ENCODE results near the gene RPL7L1.
"Not testable (repeated sequence)": the region's sequence is repeated elsewhere in the genome, so short reads cannot be mapped to it uniquely, and the experiment has no call there.

Gene RPL7L1

GRCh38 chr6:42873313-42873712 is 6.1 kb upstream of the RPL7L1 start:
- no peaks in the 10 kb centered on the region for H3K9me3 Mint-ChIP-seq
- H3K27me3 Mint-ChIP-seq = no peaks in the 10 kb centered on the region
- no peak overlapping the region for H3K27ac Mint-ChIP-seq
- peaks cover 6% of the 10 kb centered on the region for H3K36me3 Mint-ChIP-seq (ENCODE audit: low read depth)
- no peaks in the 10 kb centered on the region for H3K4me1 Mint-ChIP-seq (ENCODE audit: low read depth)
- intact Hi-C loops (cut with micrococcal nuclease) = loop anchor here (10.0 kb wide), 1 partner anchor 89 kb away; the partner anchor contains the start of gene BICRAL
- no peak overlapping the region for H3K4me3 Mint-ChIP-seq

DNA sequence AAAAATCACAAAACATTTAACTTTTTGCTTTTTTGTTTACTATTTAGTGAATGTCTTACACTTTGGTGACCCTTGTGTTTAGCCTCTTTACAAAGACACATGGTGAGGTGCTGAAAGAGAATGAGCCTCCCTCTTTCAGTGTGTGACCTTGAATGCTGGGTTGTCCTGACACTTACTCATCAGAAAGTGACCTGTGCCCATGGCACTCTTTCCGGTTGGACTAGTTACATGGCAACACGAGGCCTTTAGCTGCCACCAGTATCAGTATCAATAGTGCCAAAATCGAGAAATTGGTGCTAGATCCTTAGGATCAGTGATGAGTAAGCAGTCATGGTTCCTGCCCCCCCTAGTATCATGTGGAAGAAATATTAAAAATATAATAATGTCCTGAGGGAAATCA is 1.7 kb upstream of the RPL7L1 start:
- Mint-ChIP-seq H3K27me3 (no peaks in the 10 kb centered on the region), H3K4me3 (no peak overlapping the region), H3K9me3 (no peaks in the 10 kb centered on the region), H3K27ac (no peak overlapping the region), H3K4me1 (ENCODE audit: low read depth) (peaks cover 6% of the 10 kb centered on the region), H3K36me3 (ENCODE audit: low read depth) (peaks cover 25% of the 10 kb centered on the region)
- intact Hi-C loops (cut with micrococcal nuclease) = loop anchor here (1.0 to 10.0 kb wide), 2 partner anchors 93 to 216 kb away; partner anchors contain the start of gene BICRAL

- H3K4me1 Mint-ChIP-seq (ENCODE audit: low read depth); H3K27me3 Mint-ChIP-seq; H3K9me3 Mint-ChIP-seq; intact Hi-C loops (cut with micrococcal nuclease): not testable (repeated sequence)
- peaks cover 49% of the 10 kb centered on the region for H3K36me3 Mint-ChIP-seq (ENCODE audit: low read depth)
- H3K27ac Mint-ChIP-seq = peak overlapping the region; percentile 98
- H3K4me3 Mint-ChIP-seq = peak overlapping the region; percentile 99
Measured at GRCh38 chr6:42880240-42880817, 913 bp downstream of the RPL7L1 start.

GRCh38 chr6:42880871-42881270 is 1.5 kb downstream of the RPL7L1 start:
- H3K9me3 Mint-ChIP-seq; H3K4me1 Mint-ChIP-seq (ENCODE audit: low read depth); intact Hi-C loops (cut with micrococcal nuclease); H3K27me3 Mint-ChIP-seq: not testable (repeated sequence)
- peak overlapping the region; percentile 98 for H3K27ac Mint-ChIP-seq
- peak overlapping the region; percentile 99 for H3K4me3 Mint-ChIP-seq
- peaks cover 55% of the 10 kb centered on the region for H3K36me3 Mint-ChIP-seq (ENCODE audit: low read depth)

GRCh38 chr6:42885702-42886101 is 6.3 kb downstream of the RPL7L1 start:
- intact Hi-C loops (cut with micrococcal nuclease) = no loop called here
- peaks cover 75% of the 10 kb centered on the region for H3K36me3 Mint-ChIP-seq (ENCODE audit: low read depth)

GRCh38 chr6:42888201-42888600 is 8.8 kb downstream of the RPL7L1 start:
- H3K9me3 Mint-ChIP-seq; intact Hi-C loops (cut with micrococcal nuclease); H3K27me3 Mint-ChIP-seq; H3K4me3 Mint-ChIP-seq; H3K27ac Mint-ChIP-seq; H3K4me1 Mint-ChIP-seq (ENCODE audit: low read depth): not testable (repeated sequence)
- peaks cover 65% of the 10 kb centered on the region for H3K36me3 Mint-ChIP-seq (ENCODE audit: low read depth)

More at GRCh38 chr6:42885702-42886101, 6.3 kb downstream of the RPL7L1 start:
- Mint-ChIP-seq H3K27ac (no peak overlapping the region), H3K9me3 (no peaks in the 10 kb centered on the region), H3K4me1 (ENCODE audit: low read depth) (no peaks in the 10 kb centered on the region), H3K27me3 (no peaks in the 10 kb centered on the region), H3K4me3 (no peak overlapping the region)

- peak overlapping the region; percentile 85 for H3K4me3 Mint-ChIP-seq
Measured at GRCh38 chr6:42889815-42890214, 10.4 kb downstream of the RPL7L1 start.

GRCh38 chr6:42890311-42891198 is 11.1 kb downstream of the RPL7L1 start:
- peak overlapping the region; percentile 85 for H3K4me3 Mint-ChIP-seq
- peaks cover 41% of the 10 kb centered on the region for H3K36me3 Mint-ChIP-seq (ENCODE audit: low read depth)
- peak overlapping the region; percentile 92 for H3K27ac Mint-ChIP-seq
- H3K9me3 Mint-ChIP-seq = no peaks in the 10 kb centered on the region
- H3K27me3 Mint-ChIP-seq = no peaks in the 10 kb centered on the region
- intact Hi-C loops (cut with micrococcal nuclease) = loop anchor here (1.0 kb wide), 1 partner anchor 144 kb away; the partner anchor contains the start of gene TBCC
- peaks cover 22% of the 10 kb centered on the region for H3K4me1 Mint-ChIP-seq (ENCODE audit: low read depth)

More at GRCh38 chr6:42889815-42890214, 10.4 kb downstream of the RPL7L1 start:
- Mint-ChIP-seq H3K4me1 (ENCODE audit: low read depth) (peaks cover 22% of the 10 kb centered on the region), H3K27ac (peak overlapping the region; percentile 92), H3K36me3 (ENCODE audit: low read depth) (peaks cover 49% of the 10 kb centered on the region), H3K27me3 (no peaks in the 10 kb centered on the region), H3K9me3 (no peaks in the 10 kb centered on the region)
- intact Hi-C loops (cut with micrococcal nuclease) = loop anchor here (1.0 kb wide), 1 partner anchor 144 kb away; the partner anchor contains the start of gene TBCC

- Mint-ChIP-seq H3K27ac (peak overlapping the region; percentile 92), H3K9me3 (no peaks in the 10 kb centered on the region), H3K27me3 (no peaks in the 10 kb centered on the region), H3K4me1 (ENCODE audit: low read depth) (peaks cover 22% of the 10 kb centered on the region), H3K4me3 (peak overlapping the region; percentile 85), H3K36me3 (ENCODE audit: low read depth) (peaks cover 34% of the 10 kb centered on the region)
- intact Hi-C loops (cut with micrococcal nuclease) = no loop called here
Measured at GRCh38 chr6:42891199-42891722, 11.8 kb downstream of the RPL7L1 start.

- peaks cover 22% of the 10 kb centered on the region for H3K4me1 Mint-ChIP-seq (ENCODE audit: low read depth)
- H3K9me3 Mint-ChIP-seq; H3K27me3 Mint-ChIP-seq; intact Hi-C loops (cut with micrococcal nuclease); H3K4me3 Mint-ChIP-seq; H3K36me3 Mint-ChIP-seq (ENCODE audit: low read depth): not testable (repeated sequence)
- peak overlapping the region; percentile 77 for H3K27ac Mint-ChIP-seq
Measured at GRCh38 chr6:42894041-42894828, 14.8 kb downstream of the RPL7L1 start.

DNA sequence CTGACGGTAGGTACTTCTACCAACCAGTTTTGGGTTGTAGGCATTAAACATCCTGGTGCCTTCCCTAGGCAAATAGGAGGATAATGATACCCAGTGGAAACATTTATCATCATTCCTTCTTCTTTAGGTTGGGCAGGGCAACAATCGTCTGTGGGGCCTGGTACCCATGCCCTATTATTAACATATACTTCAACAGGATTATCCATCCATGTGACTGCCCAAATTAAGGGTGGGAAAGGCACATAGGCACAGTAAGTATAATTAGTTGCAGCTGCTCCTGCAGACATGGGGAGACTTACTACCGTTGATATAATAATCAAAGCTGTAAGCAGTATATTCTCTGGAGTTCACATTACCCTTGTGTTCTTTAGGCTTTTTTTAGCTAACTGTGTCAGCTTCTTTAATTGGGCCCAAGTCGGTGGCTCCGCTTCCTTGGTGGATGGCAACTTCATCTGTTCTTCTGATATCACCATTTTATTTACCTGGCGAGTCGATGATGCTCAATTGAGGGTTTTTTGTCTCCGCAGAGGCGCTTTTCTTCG is 16.8 kb downstream of the RPL7L1 start:
- Mint-ChIP-seq H3K4me1 (ENCODE audit: low read depth) (peaks cover 19% of the 10 kb centered on the region), H3K4me3 (no peak overlapping the region)
- intact Hi-C loops (cut with micrococcal nuclease) = loop anchor here (5.0 kb wide), 1 partner anchor 234 kb away; no protein-coding TSS in a partner anchor

DNA sequence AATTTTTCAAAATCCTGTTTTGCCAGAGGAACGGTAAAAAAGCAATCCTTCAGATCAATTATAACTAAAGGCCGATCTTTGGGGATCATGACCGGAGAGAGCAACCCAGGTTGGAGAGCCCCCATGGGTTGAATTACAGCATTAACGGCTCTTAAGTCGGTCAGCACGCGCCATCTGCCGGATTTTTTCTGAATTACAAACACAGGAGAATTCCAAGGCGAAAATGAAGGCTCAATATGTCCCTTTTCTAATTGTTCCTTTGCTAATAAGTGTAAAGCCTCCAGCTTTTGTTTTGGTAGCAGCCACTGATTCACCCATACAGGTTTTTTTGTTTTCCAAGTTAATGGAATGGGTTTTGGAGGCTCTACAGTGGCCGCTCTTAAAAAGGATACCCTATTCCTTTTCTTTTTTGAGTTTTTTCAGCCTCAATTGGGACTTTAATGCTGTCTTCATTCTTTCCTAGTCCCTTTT is 19.5 kb downstream of the RPL7L1 start:
- no peak overlapping the region for H3K27ac Mint-ChIP-seq
- H3K4me3 Mint-ChIP-seq = no peak overlapping the region
- H3K36me3 Mint-ChIP-seq (ENCODE audit: low read depth) = no peaks in the 10 kb centered on the region
- no peaks in the 10 kb centered on the region for H3K27me3 Mint-ChIP-seq
- H3K4me1 Mint-ChIP-seq (ENCODE audit: low read depth) = peaks cover 26% of the 10 kb centered on the region
- H3K9me3 Mint-ChIP-seq = no peaks in the 10 kb centered on the region
- intact Hi-C loops (cut with micrococcal nuclease) = loop anchor here (5.0 kb wide), 1 partner anchor 237 kb away; no protein-coding TSS in a partner anchor

More for the DNA sequence above, 16.8 kb downstream of the RPL7L1 start:
- no peak overlapping the region for H3K27ac Mint-ChIP-seq
- no peaks in the 10 kb centered on the region for H3K9me3 Mint-ChIP-seq
- H3K27me3 Mint-ChIP-seq = no peaks in the 10 kb centered on the region
- no peaks in the 10 kb centered on the region for H3K36me3 Mint-ChIP-seq (ENCODE audit: low read depth)

- H3K27me3 Mint-ChIP-seq = no peaks in the 10 kb centered on the region
- no peaks in the 10 kb centered on the region for H3K36me3 Mint-ChIP-seq (ENCODE audit: low read depth)
- intact Hi-C loops (cut with micrococcal nuclease) = loop anchor here (2.0 to 5.0 kb wide), 3 partner anchors 122 to 243 kb away; partner anchors contain the start of gene RRP36
- H3K9me3 Mint-ChIP-seq = no peaks in the 10 kb centered on the region
- H3K27ac Mint-ChIP-seq = no peak overlapping the region
- H3K4me1 Mint-ChIP-seq (ENCODE audit: low read depth) = peaks cover 21% of the 10 kb centered on the region
- no peak overlapping the region for H3K4me3 Mint-ChIP-seq
Measured at GRCh38 chr6:42899871-42900270, 20.5 kb downstream of the RPL7L1 start.

Data from dendritic cell treated with granulocyte-macrophage colony-stimulating factor and Interleukin-4, amounts not matched to agents 40 ng/mL and 50 ng/mL, for 4 days (primary cell).